ENCODE results near the gene PDE11A.

PDE11A gene

GRCh38 chr2:177678939-177679338, 393.6 kb downstream of the PDE11A start:
- H3K4me3 ChIP-seq (ENCODE audit: insufficient read depth, low read length, poor library complexity, severe bottlenecking): no peak overlapping the region
- H3K9me2 ChIP-seq (replicated peaks; ENCODE audit: insufficient read depth, low read length): no peaks in the 10 kb centered on the region
- no peak overlapping the region for H3K9ac ChIP-seq (ENCODE audit: low read length)
- H3F3A ChIP-seq (ENCODE audit: insufficient read depth): no peaks in the 10 kb centered on the region
- TF ChIP-seq EZH2phosphoT487 (conservative IDR thresholded peaks at IDR 0.05; ENCODE audit: low read length): no peak
- TF ChIP-seq, protein P1, sequence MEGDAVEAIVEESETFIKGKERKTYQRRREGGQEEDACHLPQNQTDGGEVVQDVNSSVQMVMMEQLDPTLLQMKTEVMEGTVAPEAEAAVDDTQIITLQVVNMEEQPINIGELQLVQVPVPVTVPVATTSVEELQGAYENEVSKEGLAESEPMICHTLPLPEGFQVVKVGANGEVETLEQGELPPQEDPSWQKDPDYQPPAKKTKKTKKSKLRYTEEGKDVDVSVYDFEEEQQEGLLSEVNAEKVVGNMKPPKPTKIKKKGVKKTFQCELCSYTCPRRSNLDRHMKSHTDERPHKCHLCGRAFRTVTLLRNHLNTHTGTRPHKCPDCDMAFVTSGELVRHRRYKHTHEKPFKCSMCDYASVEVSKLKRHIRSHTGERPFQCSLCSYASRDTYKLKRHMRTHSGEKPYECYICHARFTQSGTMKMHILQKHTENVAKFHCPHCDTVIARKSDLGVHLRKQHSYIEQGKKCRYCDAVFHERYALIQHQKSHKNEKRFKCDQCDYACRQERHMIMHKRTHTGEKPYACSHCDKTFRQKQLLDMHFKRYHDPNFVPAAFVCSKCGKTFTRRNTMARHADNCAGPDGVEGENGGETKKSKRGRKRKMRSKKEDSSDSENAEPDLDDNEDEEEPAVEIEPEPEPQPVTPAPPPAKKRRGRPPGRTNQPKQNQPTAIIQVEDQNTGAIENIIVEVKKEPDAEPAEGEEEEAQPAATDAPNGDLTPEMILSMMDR (IDR thresholded peaks at IDR 0.05; ENCODE audit: insufficient read depth, low read length, poor library complexity, severe bottlenecking): no peak
- H3K4me2 ChIP-seq (ENCODE audit: low read depth, low read length, poor library complexity, severe bottlenecking): no peak overlapping the region
- H2AFZ ChIP-seq (ENCODE audit: low read depth, low read length, severe bottlenecking): no peak overlapping the region
- no peak overlapping the region for H3K27ac ChIP-seq (ENCODE audit: low read depth, low read length)
- no peaks in the 10 kb centered on the region for H3K27me3 ChIP-seq (ENCODE audit: low read length)
- no peaks in the 10 kb centered on the region for H4K20me1 ChIP-seq (ENCODE audit: low read depth, low read length)
- H3K36me3 ChIP-seq (ENCODE audit: low read length): no peaks in the 10 kb centered on the region
- no peaks in the 10 kb centered on the region for H3K79me2 ChIP-seq (ENCODE audit: insufficient read depth, low read length)
- H3K9me3 ChIP-seq (ENCODE audit: insufficient read depth, low read length): no peaks in the 10 kb centered on the region

DNA sequence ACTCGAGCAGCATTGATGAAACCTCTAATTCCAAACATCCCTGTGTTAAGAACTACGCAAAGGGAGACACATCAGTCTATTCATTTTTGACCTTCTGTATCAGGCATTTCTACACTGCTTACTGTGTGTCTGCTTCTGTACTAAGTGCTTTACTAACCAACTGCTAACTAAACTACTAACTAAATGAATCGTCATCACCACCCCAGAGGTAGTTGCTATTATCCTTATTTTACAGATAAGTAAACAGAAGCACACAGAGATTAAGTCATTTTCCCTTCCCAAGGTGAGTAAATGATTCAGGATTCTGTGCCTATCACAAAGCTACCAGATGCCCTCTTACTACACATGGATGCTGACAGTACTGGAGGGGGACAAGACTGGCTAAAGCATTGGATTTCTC, 395.9 kb downstream of the PDE11A start:
- H3K4me3 ChIP-seq (ENCODE audit: insufficient read depth, low read length, poor library complexity, severe bottlenecking): no peak overlapping the region
- H3K36me3 ChIP-seq (ENCODE audit: low read length): no peaks in the 10 kb centered on the region
- no peaks in the 10 kb centered on the region for H3F3A ChIP-seq (ENCODE audit: insufficient read depth)
- no peaks in the 10 kb centered on the region for H3K79me2 ChIP-seq (ENCODE audit: insufficient read depth, low read length)
- H3K9me2 ChIP-seq (replicated peaks; ENCODE audit: insufficient read depth, low read length): no peaks in the 10 kb centered on the region
- H3K9ac ChIP-seq (ENCODE audit: low read length): no peak overlapping the region
- H2AFZ ChIP-seq (ENCODE audit: low read depth, low read length, severe bottlenecking): no peak overlapping the region
- no peak overlapping the region for H3K4me2 ChIP-seq (ENCODE audit: low read depth, low read length, poor library complexity, severe bottlenecking)
- H3K27ac ChIP-seq (ENCODE audit: low read depth, low read length): no peak overlapping the region
- no peaks in the 10 kb centered on the region for H3K27me3 ChIP-seq (ENCODE audit: low read length)
- no peaks in the 10 kb centered on the region for H3K9me3 ChIP-seq (ENCODE audit: insufficient read depth, low read length)
- TF ChIP-seq, protein P1 (IDR thresholded peaks at IDR 0.05; ENCODE audit: insufficient read depth, low read length, poor library complexity, severe bottlenecking): no peak
- TF ChIP-seq EZH2phosphoT487 (conservative IDR thresholded peaks at IDR 0.05; ENCODE audit: low read length): no peak
- no peaks in the 10 kb centered on the region for H4K20me1 ChIP-seq (ENCODE audit: low read depth, low read length)

DNA sequence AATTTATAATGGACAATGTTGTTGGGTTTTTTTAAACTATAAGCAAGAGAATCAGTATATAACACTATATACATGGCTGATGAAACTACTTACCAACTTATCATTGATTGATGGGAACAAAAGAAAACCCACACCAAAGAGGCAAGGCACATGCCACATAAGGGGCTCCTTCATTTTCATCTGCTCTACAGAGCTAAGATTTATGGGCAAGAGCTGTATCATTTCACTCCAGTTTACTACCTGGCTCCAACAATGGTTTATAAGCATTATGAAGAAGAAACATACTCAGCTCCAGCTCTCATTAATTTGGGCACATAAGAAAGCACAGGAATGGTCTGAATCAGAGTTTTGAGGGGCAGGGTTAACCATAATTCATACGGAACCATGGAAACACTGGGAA, 396.8 kb downstream of the PDE11A start:
- no peak overlapping the region for H3K9ac ChIP-seq (ENCODE audit: low read length)
- H3K27me3 ChIP-seq (ENCODE audit: low read length): no peaks in the 10 kb centered on the region
- no peak overlapping the region for H2AFZ ChIP-seq (ENCODE audit: low read depth, low read length, severe bottlenecking)

More for the DNA sequence above, 396.8 kb downstream of the PDE11A start:
- H3K4me3 ChIP-seq (ENCODE audit: insufficient read depth, low read length, poor library complexity, severe bottlenecking): no peak overlapping the region
- no peaks in the 10 kb centered on the region for H3F3A ChIP-seq (ENCODE audit: insufficient read depth)
- no peaks in the 10 kb centered on the region for H3K79me2 ChIP-seq (ENCODE audit: insufficient read depth, low read length)
- H4K20me1 ChIP-seq (ENCODE audit: low read depth, low read length): no peaks in the 10 kb centered on the region
- H3K4me2 ChIP-seq (ENCODE audit: low read depth, low read length, poor library complexity, severe bottlenecking): no peak overlapping the region
- no peak overlapping the region for H3K27ac ChIP-seq (ENCODE audit: low read depth, low read length)
- TF ChIP-seq, protein P1 (IDR thresholded peaks at IDR 0.05; ENCODE audit: insufficient read depth, low read length, poor library complexity, severe bottlenecking): no peak
- no peak for TF ChIP-seq EZH2phosphoT487 (conservative IDR thresholded peaks at IDR 0.05; ENCODE audit: low read length)
- no peaks in the 10 kb centered on the region for H3K36me3 ChIP-seq (ENCODE audit: low read length)
- no peaks in the 10 kb centered on the region for H3K9me2 ChIP-seq (replicated peaks; ENCODE audit: insufficient read depth, low read length)
- H3K9me3 ChIP-seq (ENCODE audit: insufficient read depth, low read length): no peaks in the 10 kb centered on the region

Measured in SU-DHL-6 (cell line).